ENCODE results near the gene ECEL1. TPM values are rescaled to one million over a fixed set of nuclear protein-coding genes. Genes with fewer than 3 reads are reported as not detected.
"Not testable (repeated sequence)": the region's sequence is repeated elsewhere in the genome, so short reads cannot be mapped to it uniquely, and the experiment has no call there.

ECEL1 gene
- total RNA-seq, 4 donors from 2014 or later, result 0.10 to 0.39 TPM; not detected in 2

DNA sequence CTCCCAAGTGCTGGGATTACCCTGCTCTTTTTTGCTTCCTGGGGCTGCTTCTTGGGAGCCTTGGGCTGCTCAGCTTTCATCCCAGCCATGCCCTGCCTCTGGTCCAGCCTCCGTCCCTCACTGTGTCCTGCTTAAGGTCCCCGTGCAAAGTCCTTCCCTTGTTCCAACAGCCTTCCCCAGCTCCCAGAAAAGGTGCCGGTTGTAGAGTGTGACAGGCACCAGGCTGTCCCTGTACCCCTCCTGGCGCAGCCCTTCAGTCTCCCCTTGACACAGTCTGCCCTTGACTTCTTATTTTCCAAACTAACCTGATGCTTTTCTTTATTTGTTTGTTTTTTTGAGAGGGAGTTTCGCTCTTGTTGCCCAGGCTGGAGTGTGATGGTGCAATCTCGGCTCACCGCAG, 51.8 kb downstream of the ECEL1 start:
- WGBS, 2 donors, result 89 to 91% methylated on average over 7 of the region's 7 CpGs
- DNase-seq (ENCODE audit: low spot score in 2 of 2), result no peak
- H3K4me3 ChIP-seq (ENCODE audit: low read depth, poor library complexity, severe bottlenecking), result no peak overlapping the region
- TF ChIP-seq CTCF (IDR thresholded peaks at IDR 0.05) (no peak), POLR2A (IDR thresholded peaks at IDR 0.05) (no peak)
- intact Hi-C loops (cut with DNase I; ENCODE audit: low total_unique reads), result no loop called here

DNA sequence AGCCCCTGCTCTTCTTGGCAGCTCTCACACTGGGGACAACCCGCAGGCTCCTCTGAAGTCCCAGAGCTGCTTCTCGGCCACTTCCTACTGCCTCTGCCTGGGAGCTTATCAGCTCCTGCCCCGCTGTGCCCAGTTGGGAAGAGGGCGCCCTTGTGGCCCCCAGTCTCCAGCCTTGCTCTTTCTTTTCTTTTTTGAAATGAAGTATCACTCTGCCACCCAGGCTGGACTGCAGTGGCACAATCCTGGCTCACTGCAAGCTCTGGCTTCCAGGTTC, 52.3 kb downstream of the ECEL1 start:
- intact Hi-C loops (cut with DNase I; ENCODE audit: low total_unique reads), result no loop called here
- H3K4me3 ChIP-seq (ENCODE audit: low read depth, poor library complexity, severe bottlenecking), result no peak overlapping the region
- WGBS, 2 donors, result 90 to 93% methylated on average over 4 of the region's 4 CpGs
- no peak for DNase-seq (ENCODE audit: low spot score in 2 of 2)
- TF ChIP-seq CTCF (IDR thresholded peaks at IDR 0.05) (no peak), POLR2A (IDR thresholded peaks at IDR 0.05) (no peak)

DNA sequence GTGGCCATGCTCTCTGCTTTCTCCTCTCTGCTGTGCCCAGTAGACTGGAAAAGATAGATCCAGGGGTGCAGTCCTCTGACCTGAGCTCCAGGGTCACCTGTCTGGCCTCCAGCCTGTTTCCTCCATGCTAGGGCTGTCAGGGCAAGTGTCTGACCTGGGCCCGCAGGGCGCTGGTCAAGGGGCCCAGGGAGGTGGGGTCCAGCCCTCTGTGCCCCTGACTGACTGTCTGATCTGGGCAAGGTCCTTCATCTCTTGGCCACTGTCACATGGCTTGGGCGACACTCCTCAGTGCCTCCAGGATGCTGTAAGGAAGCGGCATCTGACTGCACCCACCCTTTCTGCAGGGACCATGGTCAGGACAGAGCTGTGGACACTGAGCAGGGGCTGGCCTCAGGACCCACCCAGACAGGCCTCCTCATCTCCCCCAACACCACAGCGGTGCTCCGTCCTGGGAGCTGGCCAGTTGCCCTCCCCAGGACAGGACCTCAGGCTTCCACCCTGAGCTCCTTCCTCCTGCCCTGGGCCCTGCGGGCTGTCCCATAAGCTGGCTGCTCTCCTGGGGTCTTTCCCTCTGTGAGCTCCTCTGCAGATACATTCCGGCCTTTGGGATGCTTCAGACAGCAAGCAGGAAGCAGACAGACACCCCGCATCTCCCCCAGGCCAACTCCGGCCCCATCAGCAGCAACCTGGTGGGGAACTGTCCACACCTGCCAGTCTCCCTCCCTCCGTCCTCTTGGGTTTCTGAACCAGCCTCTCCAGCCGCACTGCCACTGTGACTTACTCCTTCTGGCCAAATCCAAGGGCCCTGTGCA, 52.9 kb downstream of the ECEL1 start:
- no peak for DNase-seq (ENCODE audit: low spot score in 2 of 2)
- TF ChIP-seq CTCF (IDR thresholded peaks at IDR 0.05) (no peak), POLR2A (IDR thresholded peaks at IDR 0.05) (no peak)
- 91 to 92% methylated on average over 12 of the region's 12 CpGs for WGBS, 2 donors
- intact Hi-C loops (cut with DNase I; ENCODE audit: low total_unique reads), result no loop called here
- no peak overlapping the region for H3K4me3 ChIP-seq (ENCODE audit: low read depth, poor library complexity, severe bottlenecking)

DNA sequence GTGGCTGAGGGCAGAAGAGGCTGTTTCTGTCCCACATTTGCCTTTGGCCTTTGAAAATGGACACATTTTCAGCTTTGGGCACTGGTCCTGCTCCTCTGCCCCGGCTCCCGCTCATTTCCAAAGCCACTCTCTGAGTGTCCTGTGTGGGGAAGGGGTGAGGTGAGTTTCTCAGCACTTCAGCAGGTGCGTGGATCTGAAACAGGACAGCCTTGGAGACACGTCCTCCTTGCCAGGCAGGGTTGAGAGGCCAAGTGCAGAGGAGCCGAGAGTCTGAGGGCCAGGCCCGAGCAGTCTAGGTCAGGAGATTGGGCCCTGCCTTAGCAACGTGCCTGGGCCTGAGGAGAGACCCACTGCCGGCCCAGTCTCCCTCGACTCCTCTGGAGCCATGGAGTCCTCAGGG, 53.5 kb downstream of the ECEL1 start:
- WGBS, 2 donors, result 74 to 83% methylated on average over 9 of the region's 9 CpGs
- no peak overlapping the region for H3K4me3 ChIP-seq (ENCODE audit: low read depth, poor library complexity, severe bottlenecking)
- intact Hi-C loops (cut with DNase I; ENCODE audit: low total_unique reads), result no loop called here

DNA sequence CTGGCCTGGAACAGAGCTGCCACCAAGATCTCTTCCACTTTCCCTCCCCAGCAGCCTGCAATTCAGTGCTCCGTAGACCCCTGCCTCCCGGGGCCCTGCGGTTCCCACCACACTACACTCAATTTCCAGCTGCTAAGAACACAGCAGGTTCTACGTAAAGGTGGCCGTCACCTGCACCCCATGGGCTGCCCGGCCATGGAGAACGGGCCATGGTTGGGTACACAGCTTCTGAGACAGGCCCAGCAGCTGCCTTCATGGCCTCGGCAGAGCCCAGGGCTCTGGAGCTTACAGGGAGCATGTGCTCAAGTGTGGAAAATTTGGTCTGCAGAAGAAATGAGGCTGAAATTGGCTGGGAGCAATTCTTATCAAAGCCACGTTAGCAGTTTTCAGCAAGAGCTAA, 54.0 kb downstream of the ECEL1 start:
- intact Hi-C loops (cut with DNase I; ENCODE audit: low total_unique reads); DNase-seq (ENCODE audit: low spot score in 2 of 2); H3K4me3 ChIP-seq (ENCODE audit: low read depth, poor library complexity, severe bottlenecking): not testable (repeated sequence)
- WGBS, 2 donors, result 85 to 88% methylated on average over 7 to 8 of the region's 9 CpGs

More for the DNA sequence above, 53.5 kb downstream of the ECEL1 start:
- TF ChIP-seq POLR2A (IDR thresholded peaks at IDR 0.05) (no peak), CTCF (IDR thresholded peaks at IDR 0.05) (no peak)
- DNase-seq (ENCODE audit: low spot score in 2 of 2), result no peak

DNA sequence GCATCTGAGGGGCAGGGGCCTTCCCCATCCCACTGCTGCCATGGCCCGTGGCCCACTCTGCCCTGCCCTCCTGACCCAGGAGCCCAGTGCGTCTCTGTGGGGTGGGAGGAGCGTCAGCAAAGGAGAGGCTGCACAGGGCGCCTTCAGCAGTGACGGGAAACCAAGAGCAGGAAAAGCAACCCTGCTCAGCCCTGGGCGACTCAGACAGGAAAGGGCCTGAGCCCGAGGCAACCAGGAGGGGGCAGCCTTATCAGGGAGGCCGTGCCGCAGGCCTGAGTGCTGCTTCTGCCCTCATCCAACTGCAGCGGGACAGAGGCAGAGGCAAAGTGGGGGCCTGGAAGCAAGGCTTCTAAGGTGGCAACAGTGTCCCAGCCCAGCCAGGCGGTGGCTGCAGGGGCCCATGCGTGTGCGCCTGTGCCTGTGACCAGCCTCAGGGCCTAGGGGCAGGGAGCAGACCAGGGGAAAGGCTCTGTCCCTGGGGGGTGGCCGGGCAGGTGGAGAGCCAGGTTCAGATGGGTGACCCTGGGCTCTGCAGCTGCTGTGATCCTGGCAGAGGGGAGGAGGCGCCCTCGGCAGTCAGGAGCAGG, 54.9 kb downstream of the ECEL1 start:
- no peak overlapping the region for H3K4me3 ChIP-seq (ENCODE audit: low read depth, poor library complexity, severe bottlenecking)
- intact Hi-C loops (cut with DNase I; ENCODE audit: low total_unique reads), result no loop called here
- TF ChIP-seq CTCF (IDR thresholded peaks at IDR 0.05) (no peak), POLR2A (IDR thresholded peaks at IDR 0.05) (no peak)
- 74 to 76% methylated on average over 14 to 16 of the region's 16 CpGs for WGBS, 2 donors
- no peak for DNase-seq (ENCODE audit: low spot score in 2 of 2)
